HG02642 (cell line): ENCODE results near the gene KCNQ1.

Experiments
- ATAC-seq: cut with Tn5 transposase; IDR thresholded peaks from one replicate; pipeline ENCODE4 v1.9.1; 2021; ENCODE audit warnings: mild to moderate bottlenecking; ENCODE audit not compliant: unreplicated experiment, poor library complexity

The KCNQ1 gene

GRCh38 chr11:2805388-2806056 lies 360.7 kb downstream of the KCNQ1 start:
- no peak for ATAC-seq

- ATAC-seq, result no peak
Measured at GRCh38 chr11:2806351-2807024, 361.7 kb downstream of the KCNQ1 start.

- no peak for ATAC-seq
Measured at GRCh38 chr11:2807025-2807681, 362.3 kb downstream of the KCNQ1 start.

- ATAC-seq, result no peak
Measured at GRCh38 chr11:2807801-2808241, 363.0 kb downstream of the KCNQ1 start.

GRCh38 chr11:2808850-2809846 lies 364.3 kb downstream of the KCNQ1 start:
- ATAC-seq, result no peak

GRCh38 chr11:2809854-2810253 lies 365.0 kb downstream of the KCNQ1 start:
- no peak for ATAC-seq

GRCh38 chr11:2810411-2811205 lies 365.8 kb downstream of the KCNQ1 start:
- ATAC-seq, result no peak

- ATAC-seq, result no peak
Measured at GRCh38 chr11:2811206-2812091, 366.6 kb downstream of the KCNQ1 start.

GRCh38 chr11:2812371-2812991 lies 367.7 kb downstream of the KCNQ1 start:
- no peak for ATAC-seq

GRCh38 chr11:2813141-2813908 lies 368.5 kb downstream of the KCNQ1 start:
- no peak for ATAC-seq

- no peak for ATAC-seq
Measured at GRCh38 chr11:2813968-2814367, 369.2 kb downstream of the KCNQ1 start.

GRCh38 chr11:2814751-2815150 lies 369.9 kb downstream of the KCNQ1 start:
- no peak for ATAC-seq

- ATAC-seq, result no peak
Measured at GRCh38 chr11:2815762-2816496, 371.1 kb downstream of the KCNQ1 start.

- ATAC-seq, result no peak
Measured at GRCh38 chr11:2816523-2816922, 371.7 kb downstream of the KCNQ1 start.

- ATAC-seq, result no peak
Measured at GRCh38 chr11:2816941-2817421, 372.2 kb downstream of the KCNQ1 start.

GRCh38 chr11:2817431-2817830 lies 372.6 kb downstream of the KCNQ1 start:
- no peak for ATAC-seq

GRCh38 chr11:2818021-2818420 lies 373.2 kb downstream of the KCNQ1 start:
- ATAC-seq, result no peak
